ENCODE measurements around the gene RACK1.

DNA sequence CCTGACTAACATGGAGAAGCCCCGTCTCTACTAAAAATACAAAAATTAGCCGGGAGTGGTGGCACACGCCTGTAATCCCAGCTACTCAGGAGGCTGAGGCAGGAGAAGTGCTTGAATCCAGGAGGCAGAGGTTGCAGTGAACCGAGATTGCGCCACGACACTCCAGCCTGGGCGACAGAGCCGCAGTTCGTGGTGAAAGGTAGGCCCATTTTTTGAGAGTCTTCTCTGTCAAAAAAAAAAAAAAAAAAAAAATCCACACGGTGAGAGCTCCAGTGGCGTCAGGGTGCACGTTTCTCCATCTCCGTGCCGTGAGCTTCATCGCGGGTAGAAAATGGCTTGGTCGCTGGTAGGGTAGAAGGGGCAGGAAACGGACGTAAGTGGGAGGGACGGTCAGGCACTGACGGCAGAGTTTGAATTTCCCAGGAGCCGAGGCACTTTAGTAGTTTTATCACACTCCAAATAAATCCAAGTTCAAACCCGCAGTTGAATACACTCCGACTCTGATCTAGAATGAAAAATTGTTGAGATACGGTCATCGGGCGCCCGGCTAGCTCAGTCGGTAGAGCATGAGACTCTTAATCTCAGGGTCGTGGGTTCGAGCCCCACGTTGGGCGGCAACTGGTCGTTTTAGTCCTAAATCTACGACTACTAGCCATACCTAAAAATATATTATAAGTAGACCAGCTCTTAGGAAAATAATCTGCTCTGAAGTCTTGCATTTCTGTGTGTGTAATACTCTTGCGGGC, 36.3 kb downstream of the RACK1 start:
- TF ChIP-seq, protein P1, sequence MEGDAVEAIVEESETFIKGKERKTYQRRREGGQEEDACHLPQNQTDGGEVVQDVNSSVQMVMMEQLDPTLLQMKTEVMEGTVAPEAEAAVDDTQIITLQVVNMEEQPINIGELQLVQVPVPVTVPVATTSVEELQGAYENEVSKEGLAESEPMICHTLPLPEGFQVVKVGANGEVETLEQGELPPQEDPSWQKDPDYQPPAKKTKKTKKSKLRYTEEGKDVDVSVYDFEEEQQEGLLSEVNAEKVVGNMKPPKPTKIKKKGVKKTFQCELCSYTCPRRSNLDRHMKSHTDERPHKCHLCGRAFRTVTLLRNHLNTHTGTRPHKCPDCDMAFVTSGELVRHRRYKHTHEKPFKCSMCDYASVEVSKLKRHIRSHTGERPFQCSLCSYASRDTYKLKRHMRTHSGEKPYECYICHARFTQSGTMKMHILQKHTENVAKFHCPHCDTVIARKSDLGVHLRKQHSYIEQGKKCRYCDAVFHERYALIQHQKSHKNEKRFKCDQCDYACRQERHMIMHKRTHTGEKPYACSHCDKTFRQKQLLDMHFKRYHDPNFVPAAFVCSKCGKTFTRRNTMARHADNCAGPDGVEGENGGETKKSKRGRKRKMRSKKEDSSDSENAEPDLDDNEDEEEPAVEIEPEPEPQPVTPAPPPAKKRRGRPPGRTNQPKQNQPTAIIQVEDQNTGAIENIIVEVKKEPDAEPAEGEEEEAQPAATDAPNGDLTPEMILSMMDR (conservative IDR thresholded peaks at IDR 0.05; ENCODE audit: low read length), result no peak
- no peak for TF ChIP-seq EZH2phosphoT487 (IDR thresholded peaks at IDR 0.05; ENCODE audit: borderline replicate concordance, low read depth, low read length)
